ENCODE results near the gene ZDHHC17.

Gene ZDHHC17

GRCh38 chr12:76799362-76799761 lies 35.4 kb downstream of the ZDHHC17 start:
- Histone ChIP-seq H2BK5ac (ENCODE audit: low read depth, low read length, poor library complexity) (no peak overlapping the region), H3K23ac (ENCODE audit: low read length) (no peak overlapping the region), H2AFZ (ENCODE audit: insufficient read depth, low read length, poor library complexity) (no peak overlapping the region), H3K18ac (ENCODE audit: low read length) (no peak overlapping the region), H3K9me3 (ENCODE audit: insufficient read depth, low read depth, low read length) (no peaks in the 10 kb centered on the region), H3K79me1 (ENCODE audit: low read length) (no peaks in the 10 kb centered on the region), H2BK120ac (ENCODE audit: insufficient read depth, low read length, poor library complexity) (no peak overlapping the region), H2AK5ac (ENCODE audit: low read length) (no peak overlapping the region), H3K4me1 (ENCODE audit: control insufficient read depth in 1 of 2, insufficient read depth in 2 of 2, low read length in 2 of 2) (no peaks in the 10 kb centered on the region), H3K14ac (ENCODE audit: low read length) (no peak overlapping the region), H2BK12ac (ENCODE audit: low read length) (no peak overlapping the region), H4K8ac (ENCODE audit: low read depth, low read length) (no peak overlapping the region), H3K4me3 (ENCODE audit: low read depth, low read length) (no peak overlapping the region), H3K79me2 (ENCODE audit: control insufficient read depth, insufficient read depth, low read length, poor library complexity) (no peaks in the 10 kb centered on the region), H3K9ac (ENCODE audit: low read length) (no peak overlapping the region), H3K4ac (ENCODE audit: low read depth, low read length) (no peak overlapping the region), H4K91ac (ENCODE audit: low read depth, low read length) (no peak overlapping the region), H3K27me3 (ENCODE audit: insufficient read depth, low read length) (no peaks in the 10 kb centered on the region), H3K36me3 (ENCODE audit: control insufficient read depth in 1 of 2, insufficient read depth in 2 of 2, low read length in 2 of 2) (peaks cover 3 to 4% of the 10 kb centered on the region in 2 experiments), H3K4me2 (ENCODE audit: low read length) (no peak overlapping the region), H3K27ac (ENCODE audit: low read depth, low read length) (no peak overlapping the region), H4K12ac (ENCODE audit: low read depth, low read length) (no peak overlapping the region)
- no CpG with 5 or more reads among the region's 2 CpGs for WGBS (ENCODE audit: extremely low coverage, insufficient coverage, insufficient read length)
- DNase-seq, result no peak

GRCh38 chr12:76802060-76802459 lies 38.1 kb downstream of the ZDHHC17 start:
- H3K4ac ChIP-seq (ENCODE audit: low read depth, low read length), result no peak overlapping the region
- no peak overlapping the region for H3K4me2 ChIP-seq (ENCODE audit: low read length)
- H3K36me3 ChIP-seq (ENCODE audit: control insufficient read depth in 1 of 2, insufficient read depth in 2 of 2, low read length in 2 of 2), result peaks cover 9 to 10% of the 10 kb centered on the region in 2 experiments
- H3K4me3 ChIP-seq (ENCODE audit: low read depth, low read length), result no peak overlapping the region
- H3K27me3 ChIP-seq (ENCODE audit: insufficient read depth, low read length), result no peaks in the 10 kb centered on the region
- no peak overlapping the region for H2BK5ac ChIP-seq (ENCODE audit: low read depth, low read length, poor library complexity)
- H4K12ac ChIP-seq (ENCODE audit: low read depth, low read length), result no peak overlapping the region
- H4K91ac ChIP-seq (ENCODE audit: low read depth, low read length), result no peak overlapping the region
- no peak overlapping the region for H2AFZ ChIP-seq (ENCODE audit: insufficient read depth, low read length, poor library complexity)
- no peak overlapping the region for H2AK5ac ChIP-seq (ENCODE audit: low read length)
- no peak overlapping the region for H4K8ac ChIP-seq (ENCODE audit: low read depth, low read length)
- no peak overlapping the region for H2BK120ac ChIP-seq (ENCODE audit: insufficient read depth, low read length, poor library complexity)
- no peak overlapping the region for H3K18ac ChIP-seq (ENCODE audit: low read length)
- H3K79me1 ChIP-seq (ENCODE audit: low read length), result no peaks in the 10 kb centered on the region
- H3K14ac ChIP-seq (ENCODE audit: low read length), result no peak overlapping the region
- H3K79me2 ChIP-seq (ENCODE audit: control insufficient read depth, insufficient read depth, low read length, poor library complexity), result no peaks in the 10 kb centered on the region
- H2BK12ac ChIP-seq (ENCODE audit: low read length), result no peak overlapping the region
- H3K9me3 ChIP-seq (ENCODE audit: insufficient read depth, low read depth, low read length), result no peaks in the 10 kb centered on the region
- no peak overlapping the region for H3K23ac ChIP-seq (ENCODE audit: low read length)
- H3K27ac ChIP-seq (ENCODE audit: low read depth, low read length), result no peak overlapping the region
- H3K9ac ChIP-seq (ENCODE audit: low read length), result no peak overlapping the region
- no peaks in the 10 kb centered on the region for H3K4me1 ChIP-seq (ENCODE audit: control insufficient read depth in 1 of 2, insufficient read depth in 2 of 2, low read length in 2 of 2)
- WGBS (ENCODE audit: extremely low coverage, insufficient coverage, insufficient read length), result no CpG with 5 or more reads among the region's 3 CpGs
- no peak for DNase-seq

- peaks cover 7 to 8% of the 10 kb centered on the region in 2 experiments for H3K36me3 ChIP-seq (ENCODE audit: control insufficient read depth in 1 of 2, insufficient read depth in 2 of 2, low read length in 2 of 2)
- H3K9me3 ChIP-seq (ENCODE audit: insufficient read depth, low read depth, low read length), result no peaks in the 10 kb centered on the region
- H2AK5ac ChIP-seq (ENCODE audit: low read length), result no peak overlapping the region
- DNase-seq, result no peak
- H4K8ac ChIP-seq (ENCODE audit: low read depth, low read length), result no peak overlapping the region
- H2BK12ac ChIP-seq (ENCODE audit: low read length), result no peak overlapping the region
- H3K4me1 ChIP-seq (ENCODE audit: control insufficient read depth in 1 of 2, insufficient read depth in 2 of 2, low read length in 2 of 2), result no peaks in the 10 kb centered on the region
- no peak overlapping the region for H3K23ac ChIP-seq (ENCODE audit: low read length)
- H3K4me2 ChIP-seq (ENCODE audit: low read length), result no peak overlapping the region
- no peaks in the 10 kb centered on the region for H3K79me1 ChIP-seq (ENCODE audit: low read length)
- no peak overlapping the region for H3K4me3 ChIP-seq (ENCODE audit: low read depth, low read length)
- H3K4ac ChIP-seq (ENCODE audit: low read depth, low read length), result no peak overlapping the region
- H3K27me3 ChIP-seq (ENCODE audit: insufficient read depth, low read length), result no peaks in the 10 kb centered on the region
- no peaks in the 10 kb centered on the region for H3K79me2 ChIP-seq (ENCODE audit: control insufficient read depth, insufficient read depth, low read length, poor library complexity)
- H2BK120ac ChIP-seq (ENCODE audit: insufficient read depth, low read length, poor library complexity), result no peak overlapping the region
- H3K27ac ChIP-seq (ENCODE audit: low read depth, low read length), result no peak overlapping the region
- H2BK5ac ChIP-seq (ENCODE audit: low read depth, low read length, poor library complexity), result no peak overlapping the region
- no peak overlapping the region for H3K18ac ChIP-seq (ENCODE audit: low read length)
- no peak overlapping the region for H4K12ac ChIP-seq (ENCODE audit: low read depth, low read length)
- no CpG with 5 or more reads among the region's 8 CpGs for WGBS (ENCODE audit: extremely low coverage, insufficient coverage, insufficient read length)
- H3K9ac ChIP-seq (ENCODE audit: low read length), result no peak overlapping the region
- H4K91ac ChIP-seq (ENCODE audit: low read depth, low read length), result no peak overlapping the region
- no peak overlapping the region for H3K14ac ChIP-seq (ENCODE audit: low read length)
- H2AFZ ChIP-seq (ENCODE audit: insufficient read depth, low read length, poor library complexity), result no peak overlapping the region
Measured at GRCh38 chr12:76804435-76804976, 40.6 kb downstream of the ZDHHC17 start.

GRCh38 chr12:76810671-76811419 lies 46.9 kb downstream of the ZDHHC17 start:
- Histone ChIP-seq H2AK5ac (ENCODE audit: low read length) (no peak overlapping the region), H3K18ac (ENCODE audit: low read length) (no peak overlapping the region), H3K79me1 (ENCODE audit: low read length) (no peaks in the 10 kb centered on the region), H3K9ac (ENCODE audit: low read length) (no peak overlapping the region), H3K4me2 (ENCODE audit: low read length) (no peak overlapping the region), H2BK5ac (ENCODE audit: low read depth, low read length, poor library complexity) (no peak overlapping the region), H3K4me3 (ENCODE audit: low read depth, low read length) (no peak overlapping the region), H3K27me3 (ENCODE audit: insufficient read depth, low read length) (no peaks in the 10 kb centered on the region), H2AFZ (ENCODE audit: insufficient read depth, low read length, poor library complexity) (no peak overlapping the region), H2BK120ac (ENCODE audit: insufficient read depth, low read length, poor library complexity) (no peak overlapping the region), H4K8ac (ENCODE audit: low read depth, low read length) (no peak overlapping the region), H3K79me2 (ENCODE audit: control insufficient read depth, insufficient read depth, low read length, poor library complexity) (no peaks in the 10 kb centered on the region), H3K27ac (ENCODE audit: low read depth, low read length) (no peak overlapping the region), H3K14ac (ENCODE audit: low read length) (no peak overlapping the region), H3K4ac (ENCODE audit: low read depth, low read length) (no peak overlapping the region), H2BK12ac (ENCODE audit: low read length) (no peak overlapping the region), H3K36me3 (ENCODE audit: control insufficient read depth in 1 of 2, insufficient read depth in 2 of 2, low read length in 2 of 2) (peaks cover 6 to 9% of the 10 kb centered on the region in 2 experiments), H3K23ac (ENCODE audit: low read length) (no peak overlapping the region), H4K91ac (ENCODE audit: low read depth, low read length) (no peak overlapping the region), H3K4me1 (ENCODE audit: control insufficient read depth in 1 of 2, insufficient read depth in 2 of 2, low read length in 2 of 2) (no peaks in the 10 kb centered on the region), H3K9me3 (ENCODE audit: insufficient read depth, low read depth, low read length) (no peaks in the 10 kb centered on the region), H4K12ac (ENCODE audit: low read depth, low read length) (no peak overlapping the region)
- WGBS (ENCODE audit: extremely low coverage, insufficient coverage, insufficient read length), result no CpG with 5 or more reads among the region's 6 CpGs
- no peak for DNase-seq

Measured in trophoblast cell (in vitro differentiated cells and primary cell).